ENCODE data around the gene TREH. TPM values are rescaled to one million over a fixed set of nuclear protein-coding genes. Genes with fewer than 3 reads are reported as not detected.
A peak's percentile ranks its signal among the peaks of the same experiment; 100 is the strongest.

The TREH gene
- total RNA-seq, 4 donors from 2014 or later: not detected

DNA sequence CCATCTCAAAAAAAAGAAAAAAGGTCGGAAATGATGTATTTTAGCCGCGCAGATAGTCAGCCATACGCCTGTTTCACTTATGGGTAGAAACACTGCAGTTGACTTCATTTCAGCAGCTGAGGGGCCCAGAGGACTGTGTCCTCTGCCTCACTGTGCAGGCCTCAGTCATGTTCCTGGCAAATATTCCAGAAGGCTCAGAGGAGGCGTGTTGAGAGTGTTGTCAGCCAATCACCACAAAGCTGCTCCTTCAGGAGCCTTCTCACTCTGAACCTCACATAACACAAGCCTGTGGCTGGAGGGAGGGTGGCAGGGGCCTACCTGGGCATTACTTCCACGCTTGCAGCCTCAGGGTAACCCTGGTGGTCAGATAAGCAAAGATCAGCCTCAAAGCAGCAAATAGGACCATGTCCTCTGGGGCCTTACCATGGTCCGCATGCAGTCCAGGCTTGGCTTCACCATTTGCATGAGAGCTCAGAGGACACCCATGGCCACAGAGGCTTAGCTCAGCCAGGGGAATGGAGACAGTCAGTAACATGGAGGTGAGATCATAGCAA is 17.3 kb upstream of the TREH start:
- no peaks in the 10 kb centered on the region for H3K36me3 ChIP-seq
- no peak overlapping the region for H3K4me3 ChIP-seq
- H3K9me3 ChIP-seq: peaks cover 0 to 10% (median 0%) of the 10 kb centered on the region in 4 donors
- no peak for DNase-seq (ENCODE audit: low spot score in 2 of 2)
- TF ChIP-seq EP300 (IDR thresholded peaks at IDR 0.05): no peak
- no peak for TF ChIP-seq POLR2A (IDR thresholded peaks at IDR 0.05)
- no peak for TF ChIP-seq CTCF (IDR thresholded peaks at IDR 0.05)
- 87 to 89% methylated on average over 7 of the region's 7 CpGs for WGBS, 2 donors
- peaks cover 0 to 12% (median 3%) of the 10 kb centered on the region in 4 donors for H3K4me1 ChIP-seq
- no peaks in the 10 kb centered on the region for H3K27me3 ChIP-seq
- H3K27ac ChIP-seq: no peak overlapping the region

DNA sequence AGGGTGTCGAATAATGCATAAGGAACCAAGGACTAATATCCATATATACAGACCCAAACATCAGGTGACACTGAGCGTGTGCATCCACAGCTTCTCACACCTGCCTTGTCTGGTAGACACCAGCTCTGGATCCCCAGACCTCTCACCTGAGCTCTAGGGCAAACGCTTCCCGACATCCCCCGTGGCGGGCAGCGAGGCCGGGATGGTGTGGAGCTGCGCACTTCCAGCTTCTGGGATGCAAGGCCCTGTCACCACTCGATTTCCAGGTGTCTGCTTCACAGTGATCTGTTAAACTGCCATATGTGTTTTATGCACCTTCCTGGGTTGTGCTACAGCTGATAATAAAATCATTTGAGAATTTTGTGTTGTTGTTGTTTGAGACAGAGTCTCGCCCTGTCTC is 15.3 kb upstream of the TREH start:
- DNase-seq (ENCODE audit: low spot score in 2 of 2): no peak
- H3K27me3 ChIP-seq: no peaks in the 10 kb centered on the region
- 90 to 96% methylated on average over 11 of the region's 11 CpGs for WGBS, 2 donors
- no peaks in the 10 kb centered on the region for H3K9me3 ChIP-seq
- H3K27ac ChIP-seq: no peak overlapping the region
- no peaks in the 10 kb centered on the region for H3K36me3 ChIP-seq
- H3K4me1 ChIP-seq: peaks cover 0 to 23% (median 4%) of the 10 kb centered on the region in 4 donors
- H3K4me3 ChIP-seq: no peak overlapping the region
- TF ChIP-seq EP300 (IDR thresholded peaks at IDR 0.05) (no peak), POLR2A (IDR thresholded peaks at IDR 0.05) (no peak), CTCF (IDR thresholded peaks at IDR 0.05) (no peak)

DNA sequence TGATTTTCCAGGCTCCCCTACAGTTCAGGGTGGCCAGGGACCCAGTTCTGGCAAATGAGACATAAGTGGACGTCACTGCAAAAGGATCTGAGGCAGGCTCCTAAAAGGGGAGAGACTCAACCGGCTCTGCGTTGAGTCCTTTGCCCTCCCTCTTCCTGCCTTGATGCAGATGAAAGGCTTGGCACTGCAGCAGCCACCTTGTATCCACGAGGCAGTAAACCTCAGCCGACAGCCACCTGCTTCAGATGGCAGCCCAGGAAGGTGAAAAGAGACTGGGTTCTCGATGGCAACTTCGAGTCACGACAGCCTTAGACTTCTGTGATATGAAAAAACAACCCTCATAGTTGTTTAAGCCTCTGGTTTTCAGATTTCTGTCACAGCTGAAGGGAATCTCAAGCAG is 14.7 kb upstream of the TREH start:
- Histone ChIP-seq H3K4me1 (peaks cover 0 to 29% (median 10%) of the 10 kb centered on the region in 4 donors), H3K27me3 (no peaks in the 10 kb centered on the region), H3K36me3 (no peaks in the 10 kb centered on the region), H3K27ac (no peak overlapping the region), H3K9me3 (no peaks in the 10 kb centered on the region), H3K4me3 (no peak overlapping the region)
- no peak for DNase-seq (ENCODE audit: low spot score in 2 of 2)
- WGBS, 2 donors: 88 to 92% methylated on average over 8 of the region's 8 CpGs
- TF ChIP-seq EP300 (IDR thresholded peaks at IDR 0.05) (no peak), POLR2A (IDR thresholded peaks at IDR 0.05) (no peak), CTCF (IDR thresholded peaks at IDR 0.05) (no peak)

DNA sequence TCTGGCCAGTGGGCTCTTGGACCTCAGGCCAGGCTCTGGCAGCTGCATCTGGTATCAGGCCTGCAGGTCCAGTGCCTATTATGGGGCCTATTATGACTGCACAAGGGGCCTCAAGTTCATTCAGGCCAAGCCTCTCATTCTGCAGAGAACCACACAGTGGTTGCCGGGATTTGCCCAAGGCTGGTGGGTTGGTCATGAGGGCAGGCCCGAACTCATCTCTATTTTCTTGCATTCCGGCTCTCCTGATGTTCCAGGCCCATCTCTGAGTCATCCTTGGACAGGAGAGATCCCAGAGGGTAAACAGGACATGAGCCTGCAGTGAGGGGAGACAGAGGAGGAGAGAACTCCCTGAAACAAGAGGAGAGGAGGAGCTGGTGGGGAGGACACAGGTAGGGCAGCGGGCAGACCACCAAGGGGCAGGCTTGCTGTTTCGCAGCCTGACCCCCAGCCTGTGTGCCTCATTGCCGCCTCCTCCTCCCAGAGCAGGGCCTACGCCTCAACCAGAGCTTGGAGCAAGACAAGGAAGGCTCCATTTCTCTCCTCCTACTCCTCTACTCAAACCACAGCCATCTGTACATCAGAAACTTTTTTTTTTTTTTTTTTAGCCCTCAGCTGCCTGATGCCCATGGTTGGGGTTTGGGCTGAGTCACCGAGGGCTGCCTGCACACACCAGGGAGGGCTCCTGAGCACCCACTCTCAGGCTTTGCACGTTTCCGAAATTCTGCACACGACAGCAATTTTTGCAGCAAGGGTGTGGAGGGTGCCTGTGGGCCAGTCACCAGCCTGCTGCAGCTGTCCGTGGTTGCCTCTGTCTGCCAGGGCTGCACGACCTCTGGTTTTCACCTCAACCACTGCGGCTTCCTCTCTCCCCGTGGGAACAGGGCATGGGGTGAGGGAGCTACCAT is 12.7 kb upstream of the TREH start:
- no peak overlapping the region for H3K4me3 ChIP-seq
- DNase-seq (ENCODE audit: low spot score in 2 of 2): no peak
- H3K9me3 ChIP-seq: no peaks in the 10 kb centered on the region
- WGBS, 2 donors: 47 to 54% methylated on average over 13 to 15 of the region's 15 CpGs
- peaks cover 0 to 38% (median 11%) of the 10 kb centered on the region in 4 donors for H3K4me1 ChIP-seq
- peak overlapping the region in 3 of 4 donors; percentile 20 to 64 (median 59) for H3K27ac ChIP-seq
- no peaks in the 10 kb centered on the region for H3K27me3 ChIP-seq
- H3K36me3 ChIP-seq: no peaks in the 10 kb centered on the region
- no peak for TF ChIP-seq EP300 (IDR thresholded peaks at IDR 0.05)
- no peak for TF ChIP-seq POLR2A (IDR thresholded peaks at IDR 0.05)
- no peak for TF ChIP-seq CTCF (IDR thresholded peaks at IDR 0.05)
